A204.1 (cell line): ENCODE data around the gene TFF2.

Experiments
- FAIRE-seq: peaks from 2 replicates; lab custom pipeline; 2012; peaks lifted over from hg19 to GRCh38; lab: Jason Lieb, UNC

The TFF2 gene

DNA sequence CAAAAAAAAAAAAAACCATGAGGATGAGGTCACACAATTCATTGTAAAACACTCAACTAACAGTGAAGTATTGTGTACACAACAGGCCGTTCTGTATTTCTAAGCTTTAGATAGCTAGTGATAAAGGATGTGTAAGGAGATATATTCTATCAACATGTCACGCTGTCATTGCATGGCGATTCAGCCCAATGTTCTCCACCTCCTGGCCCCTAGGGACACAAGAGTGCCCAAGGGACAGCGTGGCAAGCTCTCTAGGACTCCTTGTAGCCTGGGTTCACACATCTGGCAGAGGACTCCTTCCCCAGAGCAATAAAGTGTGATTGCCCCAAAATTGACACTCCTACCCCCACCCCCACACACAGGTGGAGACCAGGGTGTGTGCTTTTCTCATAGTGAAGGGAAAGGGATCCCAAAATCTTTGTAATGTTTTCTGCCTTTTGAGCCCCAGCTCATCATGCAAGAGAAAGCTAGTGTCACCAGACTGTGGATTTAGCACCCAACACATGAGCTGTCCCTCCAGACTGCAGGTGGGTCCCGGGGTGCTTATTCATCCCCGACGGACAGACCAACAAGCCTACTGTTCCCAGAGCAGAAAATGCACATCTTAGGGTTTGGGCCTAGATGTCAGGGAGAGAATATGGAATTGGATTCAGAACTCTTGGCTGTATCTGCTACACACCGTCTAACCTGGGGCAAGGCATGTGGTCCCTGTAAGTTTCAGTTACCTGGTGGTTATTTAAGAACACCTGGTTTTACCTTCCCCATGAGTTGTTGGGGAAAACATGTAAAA lies 33.6 kb upstream of the TFF2 start:
- no peak for FAIRE-seq

- no peak for FAIRE-seq
Observed at GRCh38 chr21:42383331-42383730, 32.5 kb upstream of the TFF2 start.

DNA sequence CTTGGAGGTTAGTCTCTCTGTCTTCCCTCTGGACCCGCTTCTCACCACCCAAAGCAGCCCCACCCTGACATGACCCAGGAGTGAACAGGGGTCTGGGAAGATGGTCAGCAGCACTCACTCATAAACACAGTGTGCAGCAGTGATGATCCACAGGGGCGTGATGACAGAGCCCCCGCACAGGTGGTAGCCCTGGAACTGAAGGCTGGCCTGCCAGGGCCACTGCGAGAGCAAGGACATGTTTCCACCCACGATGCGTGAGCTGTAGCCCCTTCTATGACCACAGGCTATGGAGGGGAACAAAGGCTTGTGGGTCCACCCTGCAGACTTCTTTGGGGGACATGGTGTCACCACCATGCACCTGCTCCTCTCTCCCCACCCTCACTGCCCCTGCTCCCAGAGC lies 32.1 kb upstream of the TFF2 start:
- FAIRE-seq: no peak

- FAIRE-seq: no peak
Observed at GRCh38 chr21:42381347-42381984, 30.7 kb upstream of the TFF2 start.

DNA sequence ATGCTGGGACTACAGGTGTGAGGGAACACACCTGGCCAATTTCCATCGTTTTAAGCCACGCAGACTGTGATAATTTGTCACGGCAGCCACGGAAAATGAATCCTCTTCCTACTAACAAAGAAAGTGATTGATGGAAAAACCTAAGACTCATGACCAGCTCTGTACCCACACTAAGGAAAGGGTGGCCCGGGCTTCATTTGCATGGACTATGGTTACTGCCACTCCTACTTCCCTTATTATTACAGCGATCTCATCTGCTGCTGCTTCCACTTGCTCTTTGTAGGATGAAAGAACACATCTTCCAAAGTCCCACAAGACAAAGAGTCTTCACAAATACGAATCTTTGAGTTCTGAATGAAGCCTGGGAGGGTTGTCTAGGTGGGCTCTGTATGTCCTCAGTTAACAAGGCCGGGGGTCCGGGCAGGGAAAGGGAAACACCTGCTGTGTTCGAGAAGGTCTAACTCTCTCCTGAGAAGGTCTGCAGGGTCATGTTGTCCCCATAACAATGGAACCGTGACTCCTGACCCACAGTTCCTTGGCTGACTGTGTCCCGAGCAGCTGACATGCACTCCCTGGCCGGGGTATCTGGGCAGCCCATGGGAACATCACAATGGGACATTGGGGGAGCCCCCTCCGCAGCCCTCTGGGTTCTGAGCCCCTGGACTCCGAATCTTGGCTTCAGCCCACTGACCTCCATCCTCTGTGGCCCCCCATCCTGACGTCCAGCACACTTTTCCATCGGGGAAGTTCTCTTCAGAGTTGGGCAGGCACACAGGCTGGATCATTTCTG lies 28.8 kb upstream of the TFF2 start:
- FAIRE-seq: no peak

DNA sequence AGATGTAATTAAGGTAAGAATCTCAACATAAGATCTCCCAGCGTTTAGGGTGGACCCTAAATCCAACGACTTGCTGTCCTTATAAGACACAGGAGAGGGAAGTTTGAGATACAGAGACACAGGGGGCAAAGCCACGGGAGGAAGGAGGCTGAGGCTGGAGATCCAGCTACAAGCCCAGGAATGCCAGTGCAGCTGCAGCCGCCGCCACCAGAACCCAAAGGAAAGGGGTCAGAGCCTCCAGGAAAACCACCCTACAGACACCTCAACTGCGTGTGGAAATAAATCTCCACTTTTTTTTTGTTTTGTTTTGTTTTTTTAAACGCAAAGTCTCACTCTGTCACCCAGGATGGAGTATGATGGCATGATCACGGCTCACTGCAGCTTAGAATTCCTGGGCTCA lies 27.6 kb upstream of the TFF2 start:
- FAIRE-seq: no peak

DNA sequence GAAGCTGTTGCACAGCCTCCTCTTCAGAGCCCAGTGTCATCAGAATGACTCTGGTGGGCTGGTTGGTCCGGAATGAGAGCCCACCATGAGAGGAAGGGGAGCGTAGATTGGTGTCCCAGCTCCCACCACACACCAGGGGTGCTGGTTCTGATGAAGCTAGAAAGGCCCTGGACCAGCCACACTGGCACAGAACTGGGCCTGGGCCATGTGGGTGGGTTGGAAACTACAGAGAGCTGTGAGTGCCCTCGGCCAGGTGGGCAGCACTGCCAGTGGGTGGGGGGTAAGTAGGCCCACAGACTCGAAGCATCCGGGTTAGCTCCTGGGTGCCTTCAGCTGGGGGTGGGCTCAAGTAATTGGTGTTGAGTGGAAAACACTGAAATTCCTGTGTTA lies 27.2 kb upstream of the TFF2 start:
- FAIRE-seq: no peak

- FAIRE-seq: no peak
Observed at GRCh38 chr21:42377211-42377950, 26.6 kb upstream of the TFF2 start.

- no peak for FAIRE-seq
Observed at GRCh38 chr21:42376338-42376982, 25.7 kb upstream of the TFF2 start.

DNA sequence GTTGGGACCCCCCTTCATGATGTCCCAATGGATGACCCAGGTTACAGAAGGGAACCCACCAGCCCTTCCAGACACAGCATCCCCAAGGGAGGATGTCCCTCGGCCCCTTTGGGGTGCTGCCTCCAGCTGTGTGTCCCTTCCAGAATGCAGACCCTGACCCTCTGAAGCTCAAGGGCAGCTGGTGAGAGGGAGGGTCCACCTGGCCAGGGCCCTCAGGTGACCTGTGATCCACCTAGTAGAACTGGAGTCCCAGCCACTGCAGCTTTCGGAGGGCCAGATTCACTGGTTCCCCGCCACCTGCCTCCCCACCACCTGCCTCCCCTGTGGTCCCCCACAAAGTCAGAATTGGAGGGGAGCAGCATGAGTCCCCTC lies 25.2 kb upstream of the TFF2 start:
- no peak for FAIRE-seq

- no peak for FAIRE-seq
Observed at GRCh38 chr21:42375506-42375905, 24.7 kb upstream of the TFF2 start.

DNA sequence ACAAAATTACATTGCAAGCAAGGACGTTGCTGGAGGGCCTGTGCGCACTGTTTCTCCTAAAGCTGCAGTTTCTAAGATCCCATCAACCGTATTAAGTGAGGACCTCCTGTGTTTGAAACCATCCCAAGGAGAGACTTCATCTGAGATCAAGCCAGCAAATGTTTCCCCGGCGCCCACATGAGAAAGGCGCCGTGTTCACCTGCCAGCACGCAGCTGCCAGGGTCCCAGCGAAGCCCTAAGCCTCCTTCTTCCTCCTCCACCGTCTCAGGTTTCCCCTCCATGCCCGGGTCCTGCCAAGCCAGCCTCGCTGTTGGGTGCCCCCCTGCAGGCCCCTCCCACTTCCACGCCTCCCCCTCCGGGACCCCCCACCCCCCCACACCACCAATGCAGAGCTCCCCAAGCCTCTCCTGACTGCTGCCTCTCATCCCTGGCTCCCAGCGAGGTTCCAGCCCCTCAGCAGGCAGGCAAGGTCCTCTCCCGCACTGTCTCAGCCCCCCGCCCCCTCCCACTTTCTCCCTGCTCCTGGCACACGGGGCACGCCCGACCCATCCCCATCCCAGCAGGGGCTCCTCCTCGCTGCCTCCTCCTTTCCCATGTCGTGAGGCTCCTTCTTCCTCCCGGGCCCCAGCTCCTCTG lies 24.2 kb upstream of the TFF2 start:
- FAIRE-seq: no peak

DNA sequence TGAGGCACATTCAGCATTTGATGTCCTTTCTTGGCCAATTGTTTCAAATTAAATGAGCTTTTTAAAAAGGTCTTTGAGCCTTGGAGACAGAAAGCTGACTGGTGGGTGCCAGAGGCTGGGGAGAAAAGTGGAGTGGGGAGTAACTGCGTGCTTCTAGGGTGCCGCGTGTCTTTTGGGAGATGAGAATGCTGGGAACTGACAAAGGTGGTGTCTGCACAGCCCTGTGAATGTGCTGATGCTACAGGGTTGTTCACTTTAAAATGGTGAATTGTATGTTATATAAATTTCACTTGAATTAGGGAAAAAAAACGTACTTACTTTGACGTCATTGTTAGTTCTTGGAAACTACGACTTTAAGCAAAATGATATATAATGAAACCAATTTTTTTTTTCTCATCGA lies 23.7 kb upstream of the TFF2 start:
- FAIRE-seq: no peak

DNA sequence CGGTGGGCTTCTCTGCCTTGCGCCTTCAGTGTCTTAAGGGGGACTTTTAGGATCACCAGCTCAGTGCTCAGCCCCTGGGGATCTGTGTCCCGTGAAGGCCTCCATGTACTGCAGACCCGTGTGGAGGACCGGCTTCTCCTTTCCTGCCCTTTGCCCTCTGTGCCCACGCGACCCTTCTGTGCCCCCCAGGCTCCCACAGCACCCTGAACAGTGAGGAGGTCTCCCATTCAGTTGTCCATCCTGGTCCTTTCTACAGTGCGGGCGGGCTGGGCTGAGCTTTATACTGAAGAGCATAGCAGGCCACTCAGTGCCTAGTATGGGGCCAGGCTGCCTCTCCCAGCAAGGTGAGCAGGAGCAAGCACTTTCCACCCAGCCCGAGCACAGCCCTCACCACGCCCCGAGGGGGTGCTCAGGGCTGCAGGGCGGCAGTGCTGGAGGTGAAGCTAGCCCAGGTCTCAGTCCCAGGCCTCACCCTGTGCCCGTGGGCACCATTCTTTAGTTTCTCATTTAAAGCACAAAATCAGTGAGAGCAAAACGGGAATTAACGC lies 23.2 kb upstream of the TFF2 start:
- FAIRE-seq: no peak

GRCh38 chr21:42373196-42373907 lies 22.6 kb upstream of the TFF2 start:
- FAIRE-seq: no peak

GRCh38 chr21:42370894-42371654 lies 20.3 kb upstream of the TFF2 start:
- FAIRE-seq: no peak

DNA sequence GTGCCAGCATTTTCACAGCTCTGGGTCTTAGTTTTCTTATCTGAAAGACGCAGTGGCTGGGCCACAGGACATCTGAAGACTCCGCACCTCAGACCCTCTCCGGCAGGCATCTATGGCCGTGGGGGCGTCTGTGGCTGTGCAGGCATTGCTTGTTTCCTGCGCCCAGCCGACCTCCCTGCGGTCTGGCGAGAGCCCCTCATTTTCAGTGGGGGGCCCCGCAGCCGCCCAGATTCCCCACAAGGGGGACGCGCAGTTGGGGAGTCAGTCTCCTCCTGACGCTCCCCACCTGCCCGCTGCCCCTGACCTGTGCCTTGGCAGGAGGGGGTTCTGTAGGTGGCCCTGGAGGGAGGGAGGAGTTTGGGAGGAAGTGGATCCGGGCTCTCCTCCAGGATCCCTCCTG lies 19.0 kb upstream of the TFF2 start:
- no peak for FAIRE-seq

GRCh38 chr21:42367367-42368165 lies 16.8 kb upstream of the TFF2 start:
- no peak for FAIRE-seq
